Suprapubic skin (tissue), 4 donors: ENCODE results near the gene UTS2. TPM values are rescaled to one million over a fixed set of nuclear protein-coding genes. Genes with fewer than 3 reads are reported as not detected.
A peak's percentile ranks its signal among the peaks of the same experiment; 100 is the strongest.

ENCODE experiments used
- DNase-seq, 2 donors: peaks; one replicate each; pipeline ENCODE4 v3.0.0-alpha.2; 2019; ENCODE audit warnings: low spot score in 2 of 2
- H3K27ac ChIP-seq: fragments of 200-600 bp; sonication (generic); one replicate; pipeline ENCODE4 v1.5.1; 2019
- H3K27me3 ChIP-seq: fragments of 200-600 bp; sonication (generic); one replicate; pipeline ENCODE4 v1.5.1; 2019
- H3K36me3 ChIP-seq: fragments of 200-600 bp; sonication (generic); one replicate; pipeline ENCODE4 v1.5.1; 2019
- H3K4me1 ChIP-seq: fragments of 200-600 bp; sonication (generic); one replicate; pipeline ENCODE4 v1.5.1; 2019
- H3K4me3 ChIP-seq: fragments of 200-600 bp; sonication (generic); one replicate; pipeline ENCODE4 v1.5.1; 2019; ENCODE audit warnings: mild to moderate bottlenecking
- H3K9me3 ChIP-seq: fragments of 200-600 bp; sonication (generic); one replicate; pipeline ENCODE4 v1.5.1; 2019
- CTCF ChIP-seq, 2 donors: fragments of 200-600 bp in 1 of 2; fragments of 450-650 bp in 1 of 2; sonication (generic) in 1 of 2; IDR thresholded peaks; one replicate each; pipeline ENCODE4 v1.5.1; 2016 to 2019; ENCODE audit warnings: antibody characterized with exemption in 2 of 2, mild to moderate bottlenecking in 1 of 2, moderate library complexity in 1 of 2
- EP300 ChIP-seq: sonication (generic); formaldehyde crosslinking; IDR thresholded peaks from one replicate; pipeline ENCODE4 v1.6.1; 2017; ENCODE audit warnings: antibody characterized with exemption
- POLR2A ChIP-seq, 2 donors: fragments of 450-650 bp; IDR thresholded peaks; one replicate each; pipeline ENCODE4 v1.6.1; 2017; ENCODE audit warnings: antibody characterized with exemption in 2 of 2, mild to moderate bottlenecking in 2 of 2, moderate library complexity in 2 of 2
- POLR2AphosphoS5 ChIP-seq, 3 donors: sonication (generic); formaldehyde crosslinking; IDR thresholded peaks; one replicate each; pipeline ENCODE4 v1.6.1; 2017; ENCODE audit warnings: antibody characterized with exemption in 3 of 3
- whole genome bisulfite sequencing: methylation state at CpG from one replicate; pipeline ENCODE4 v1.1.5; 2018; 5-methylcytosine and 5-hydroxymethylcytosine counted together
- total RNA-seq, 4 donors: library from RNA; depleted of rRNA; stranded (reverse); fragments of >200 nt; gene quantifications; one replicate each; pipeline ENCODE4 v1.1.0, GENCODE V29; 2016

UTS2 gene
- total RNA-seq, 4 donors from 2014 or later: not detected

- H3K36me3 ChIP-seq: no peaks in the 10 kb centered on the region
- H3K4me1 ChIP-seq: no peaks in the 10 kb centered on the region
- no peak for DNase-seq
- H3K4me3 ChIP-seq: no peak overlapping the region
- peaks cover 5% of the 10 kb centered on the region for H3K27me3 ChIP-seq
- no peaks in the 10 kb centered on the region for H3K9me3 ChIP-seq
- whole genome bisulfite sequencing: 100% methylated on average over 1 of the region's 1 CpG
- TF ChIP-seq POLR2AphosphoS5 (IDR thresholded peaks at IDR 0.05) (no peak), EP300 (no peak), CTCF (IDR thresholded peaks at IDR 0.05) (no peak), POLR2A (IDR thresholded peaks at IDR 0.05) (no peak)
- H3K27ac ChIP-seq: no peak overlapping the region
Observed at GRCh38 chr1:7884757-7885156, 31.9 kb upstream of the UTS2 start.

GRCh38 chr1:7879228-7879627, 26.4 kb upstream of the UTS2 start:
- no peak for TF ChIP-seq EP300
- no peak for TF ChIP-seq CTCF (IDR thresholded peaks at IDR 0.05)
- TF ChIP-seq POLR2AphosphoS5 (IDR thresholded peaks at IDR 0.05): no peak
- TF ChIP-seq POLR2A (IDR thresholded peaks at IDR 0.05): no peak
- DNase-seq: no peak
- 87% methylated on average over 3 of the region's 3 CpGs for WGBS
- no peak overlapping the region for H3K27ac ChIP-seq
- no peak overlapping the region for H3K4me3 ChIP-seq
- H3K9me3 ChIP-seq: no peaks in the 10 kb centered on the region
- no peaks in the 10 kb centered on the region for H3K4me1 ChIP-seq
- H3K36me3 ChIP-seq: no peaks in the 10 kb centered on the region
- H3K27me3 ChIP-seq: no peaks in the 10 kb centered on the region

- H3K4me1 ChIP-seq: no peaks in the 10 kb centered on the region
- TF ChIP-seq EP300: no peak
- no peak for TF ChIP-seq POLR2A (IDR thresholded peaks at IDR 0.05)
- no peak for TF ChIP-seq CTCF (IDR thresholded peaks at IDR 0.05)
- TF ChIP-seq POLR2AphosphoS5 (IDR thresholded peaks at IDR 0.05): no peak
- H3K27ac ChIP-seq: no peak overlapping the region
- H3K9me3 ChIP-seq: no peaks in the 10 kb centered on the region
- no peaks in the 10 kb centered on the region for H3K27me3 ChIP-seq
- DNase-seq: no peak
- no peaks in the 10 kb centered on the region for H3K36me3 ChIP-seq
- H3K4me3 ChIP-seq: no peak overlapping the region
- WGBS: 48% methylated on average over 1 of the region's 1 CpG
Observed at GRCh38 chr1:7878027-7878426, 25.2 kb upstream of the UTS2 start.

GRCh38 chr1:7873801-7874795, 21.2 kb upstream of the UTS2 start:
- Histone ChIP-seq H3K4me3 (no peak overlapping the region), H3K36me3 (no peaks in the 10 kb centered on the region), H3K27me3 (no peaks in the 10 kb centered on the region), H3K4me1 (no peaks in the 10 kb centered on the region), H3K9me3 (no peaks in the 10 kb centered on the region), H3K27ac (no peak overlapping the region)
- DNase-seq: peak in 1 of 2 donors; percentile 34
- 80% methylated on average over 9 of the region's 11 CpGs for WGBS
- TF ChIP-seq POLR2A (IDR thresholded peaks at IDR 0.05): no peak
- TF ChIP-seq POLR2AphosphoS5 (IDR thresholded peaks at IDR 0.05): no peak
- no peak for TF ChIP-seq CTCF (IDR thresholded peaks at IDR 0.05)
- TF ChIP-seq EP300: no peak

GRCh38 chr1:7871136-7871535, 18.3 kb upstream of the UTS2 start:
- no peak for TF ChIP-seq POLR2AphosphoS5 (IDR thresholded peaks at IDR 0.05)
- TF ChIP-seq CTCF (IDR thresholded peaks at IDR 0.05): no peak
- no peak for TF ChIP-seq POLR2A (IDR thresholded peaks at IDR 0.05)
- Histone ChIP-seq H3K4me1 (no peaks in the 10 kb centered on the region), H3K36me3 (no peaks in the 10 kb centered on the region), H3K27ac (no peak overlapping the region), H3K9me3 (no peaks in the 10 kb centered on the region), H3K27me3 (no peaks in the 10 kb centered on the region), H3K4me3 (no peak overlapping the region)
- 88% methylated on average over 6 of the region's 6 CpGs for WGBS
- peak in 1 of 2 donors; percentile 25 for DNase-seq
